ENCODE data around the gene SH3RF1.
"Not testable (repeated sequence)": the region's sequence is repeated elsewhere in the genome, so short reads cannot be mapped to it uniquely, and the experiment has no call there.

SH3RF1 gene

DNA sequence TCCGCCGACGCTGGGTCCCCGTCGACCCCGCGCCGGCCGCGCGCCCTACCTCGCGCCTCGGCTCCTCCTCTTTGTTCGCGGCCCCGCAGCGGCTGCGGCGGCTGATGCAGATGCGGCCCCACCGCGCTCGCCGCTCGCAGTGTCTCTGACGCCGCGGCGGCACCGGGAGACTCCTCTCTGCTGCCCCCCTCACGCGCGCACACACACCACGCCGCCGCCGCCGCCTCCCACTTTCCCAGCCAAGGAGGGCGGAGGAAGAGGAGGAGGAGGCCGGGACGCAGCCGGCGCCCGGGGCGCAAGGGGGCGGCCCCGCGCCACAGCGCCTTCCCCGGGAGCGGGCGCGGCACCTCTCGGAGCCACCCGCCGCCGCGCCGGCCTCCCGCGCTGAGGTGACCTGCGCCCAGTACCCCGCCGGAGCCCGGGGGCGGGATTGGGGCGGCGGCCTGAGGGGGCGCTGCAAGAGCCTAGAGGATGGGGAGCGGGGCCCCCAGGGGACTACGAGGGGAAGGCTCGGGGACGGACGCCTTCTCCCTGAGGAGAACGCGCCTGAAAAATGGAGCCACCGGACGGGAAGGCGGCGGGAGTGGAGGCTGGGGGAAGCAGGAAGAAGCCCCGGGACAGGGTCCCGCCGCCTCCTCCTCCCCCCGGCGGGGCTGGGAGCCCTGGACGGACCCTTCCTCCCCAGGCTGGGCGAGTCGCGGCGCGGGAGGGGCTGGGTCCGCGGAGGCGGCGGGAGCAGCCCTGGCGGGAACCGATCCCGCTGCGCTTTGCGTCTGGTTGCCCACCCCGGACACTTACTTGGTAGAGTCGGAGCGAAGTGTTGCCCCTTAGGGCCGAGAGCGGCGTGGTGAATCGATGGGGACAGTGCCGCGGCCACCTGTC lies at the start of gene SH3RF1:
Gene SH3RF1 (minus strand): TSS at position 147 of the 882 bp plus-strand sequence. CDS start 1,744 bp downstream, outside the sequence.
- DNase-seq (ENCODE audit: low read depth in 2 of 2, low spot score in 1 of 2), result no peak

DNA sequence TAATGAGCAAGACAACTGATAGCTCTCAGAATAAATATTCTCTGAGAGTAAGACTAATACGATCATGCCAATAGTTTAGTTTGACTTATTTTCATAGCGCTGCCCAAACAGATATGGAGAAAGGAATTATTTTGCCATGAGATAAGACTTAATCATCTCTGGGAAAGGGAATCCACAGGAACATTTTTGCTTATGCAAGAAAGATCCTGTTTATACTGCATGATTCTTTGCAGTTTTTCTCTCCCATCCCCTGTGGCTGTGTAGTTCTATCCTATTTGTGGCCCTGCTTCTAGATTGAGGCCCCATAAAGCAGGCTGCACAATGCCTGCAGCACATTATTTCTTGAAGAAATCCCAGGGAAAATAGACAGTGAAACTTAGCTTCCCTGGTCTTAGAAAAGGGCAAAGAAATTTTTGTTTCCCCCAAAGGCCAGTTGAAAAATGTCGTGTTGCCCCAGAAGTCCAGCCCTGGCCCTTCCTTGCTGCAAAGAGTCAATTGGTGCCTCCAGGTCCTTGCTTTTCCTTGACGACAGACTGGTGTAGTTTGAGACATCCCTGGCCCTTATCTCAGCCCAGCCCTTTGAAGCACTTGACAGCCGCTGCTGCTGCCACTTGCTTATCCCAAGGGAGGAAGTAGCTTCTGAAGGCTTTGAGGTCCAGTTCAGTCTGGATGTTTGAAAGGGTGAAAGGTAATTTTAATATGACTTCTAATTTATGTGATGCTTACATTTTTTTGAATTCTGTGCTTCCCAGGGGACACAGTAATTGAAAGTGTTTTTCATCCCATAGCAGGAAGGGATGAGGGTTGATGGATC lies 45.0 kb upstream of the SH3RF1 start:
- DNase-seq (ENCODE audit: low read depth in 2 of 2, low spot score in 1 of 2), result no peak

DNA sequence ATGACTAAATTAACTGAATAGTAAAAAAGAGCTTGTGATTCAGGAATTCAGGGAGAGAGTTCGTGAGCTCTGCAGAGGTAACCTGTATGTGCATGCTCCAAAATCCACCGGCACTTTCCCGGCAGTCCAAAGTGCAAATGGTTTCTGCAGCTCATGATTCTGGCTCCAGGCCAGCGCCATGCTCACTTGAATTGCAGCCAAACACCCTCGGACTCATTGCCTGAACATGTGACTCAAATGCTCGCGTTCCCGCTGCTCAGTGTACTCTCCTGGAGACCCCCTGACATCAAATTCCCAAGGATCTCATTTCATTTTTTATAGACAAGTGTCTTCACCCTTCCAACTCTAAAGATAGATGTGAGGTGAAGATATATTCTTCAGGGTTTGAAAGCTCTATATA lies 44.1 kb upstream of the SH3RF1 start:
- DNase-seq (ENCODE audit: low read depth in 2 of 2, low spot score in 1 of 2), result no peak

DNA sequence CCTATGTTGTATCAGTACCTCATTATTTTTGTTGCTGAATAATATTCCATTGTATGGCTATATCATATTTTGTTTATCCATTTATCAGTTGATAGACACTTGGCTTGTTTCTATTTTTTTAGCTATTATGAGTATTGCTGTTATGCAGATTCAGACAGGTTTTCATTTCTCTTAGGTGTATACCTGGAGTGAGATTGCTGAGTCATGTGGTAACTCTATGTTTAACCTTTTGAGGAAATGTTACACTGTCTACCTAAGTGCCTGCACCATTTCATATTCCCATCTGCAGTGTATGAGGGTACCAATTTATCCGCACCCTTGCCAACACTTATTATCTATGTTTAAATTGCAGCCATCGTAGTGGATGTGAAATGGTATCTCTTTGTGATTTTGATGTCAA lies 43.0 kb upstream of the SH3RF1 start:
- no peak for DNase-seq (ENCODE audit: low read depth in 2 of 2, low spot score in 1 of 2)

DNA sequence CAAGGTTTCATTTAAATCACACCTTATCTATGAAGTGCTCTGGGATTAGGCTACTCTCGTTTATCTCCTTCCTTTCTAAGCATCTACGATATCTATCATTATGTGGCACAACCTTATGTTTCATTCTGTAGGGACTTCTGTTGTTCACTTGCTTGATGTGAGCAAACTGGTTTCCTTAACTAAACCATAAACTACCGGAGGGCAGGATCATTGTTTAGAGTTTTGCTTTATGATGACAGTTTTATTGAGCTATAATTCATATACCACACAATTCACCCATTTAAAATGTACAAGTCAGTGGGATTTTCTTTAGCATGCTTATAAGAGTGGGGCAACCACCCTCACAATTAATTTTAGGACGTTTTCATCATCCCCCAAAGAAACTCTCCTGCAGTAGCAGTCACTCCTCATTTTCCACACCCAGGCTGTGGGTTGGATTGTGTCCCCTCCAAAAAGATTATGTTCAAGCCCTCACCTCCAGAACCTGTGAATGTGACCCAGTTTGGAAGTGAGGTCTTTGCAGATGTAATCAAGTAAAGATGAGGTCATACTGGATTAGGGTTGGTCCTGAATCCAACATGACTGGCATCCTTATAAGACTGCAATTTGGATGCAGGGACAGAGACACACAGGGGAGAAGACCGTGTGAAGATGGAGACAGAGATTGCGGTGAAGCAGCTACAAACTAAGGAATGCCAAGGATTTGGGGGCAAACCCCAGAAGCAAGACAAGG lies 42.1 kb upstream of the SH3RF1 start:
- DNase-seq (ENCODE audit: low read depth in 2 of 2, low spot score in 1 of 2), result no peak

DNA sequence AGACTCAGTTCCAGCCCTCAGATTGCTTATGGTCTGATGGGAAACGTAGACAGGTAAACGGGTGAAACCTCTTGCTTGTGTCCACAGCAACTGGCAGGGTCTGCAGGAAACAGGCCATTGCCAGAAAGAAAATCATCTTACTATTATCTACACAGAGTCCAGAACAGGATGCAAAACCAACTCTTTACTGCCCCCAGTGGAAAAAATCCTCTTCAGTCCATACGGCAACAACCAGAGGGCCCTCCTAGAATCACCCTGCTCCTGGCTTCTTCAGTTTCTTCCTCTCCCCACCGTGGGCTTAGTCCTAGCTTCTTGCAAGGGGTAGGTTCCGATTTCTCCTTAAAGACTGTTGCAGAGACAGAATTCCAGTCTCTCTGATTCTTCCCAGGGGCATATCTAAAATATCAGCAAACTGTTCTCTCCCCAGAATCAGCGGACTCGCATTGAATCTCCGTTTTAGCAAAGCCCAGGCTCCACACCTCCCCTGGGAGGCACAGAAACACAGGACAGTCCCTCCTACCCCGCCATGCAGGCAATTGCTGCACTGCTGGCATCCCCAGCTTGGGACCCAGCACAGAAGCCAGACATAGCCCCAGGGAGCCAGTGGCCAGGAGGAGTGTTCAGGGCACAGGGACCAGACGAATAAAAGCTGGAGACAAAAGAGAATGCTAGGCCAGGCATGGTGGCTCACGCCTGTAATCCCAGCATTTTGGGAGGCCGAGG lies 41.0 kb upstream of the SH3RF1 start:
- no peak for DNase-seq (ENCODE audit: low read depth in 2 of 2, low spot score in 1 of 2)

DNA sequence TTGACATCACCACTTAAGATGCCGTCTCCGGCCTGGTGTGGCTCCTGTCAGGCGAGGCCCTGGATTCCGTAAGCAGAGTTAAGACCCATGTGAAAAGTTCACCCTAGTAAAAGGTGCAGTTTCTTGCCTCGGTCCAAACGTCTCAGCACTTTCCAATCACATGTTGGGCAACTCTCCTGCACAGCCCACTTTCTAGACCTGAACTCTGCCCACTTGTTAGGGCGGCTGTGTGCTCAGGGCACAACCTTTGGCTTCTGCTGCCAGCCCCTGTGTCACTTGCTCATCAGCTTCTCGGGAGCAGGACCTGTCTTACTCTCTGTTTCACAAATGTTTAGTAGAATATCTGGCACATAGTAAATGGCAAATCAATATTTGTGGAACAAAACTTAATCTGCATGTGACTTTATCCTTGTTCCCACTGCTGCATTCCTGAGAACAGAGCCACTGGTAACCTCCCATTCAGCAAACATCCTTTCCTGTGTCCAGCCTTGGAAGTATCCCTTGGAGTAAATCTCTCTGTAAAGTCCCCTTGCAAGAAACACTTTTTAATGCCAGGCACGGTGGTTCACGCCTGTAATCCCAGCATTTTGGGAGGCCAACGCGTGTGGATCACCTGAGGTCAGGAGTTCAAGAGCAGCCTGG lies 38.7 kb upstream of the SH3RF1 start:
- DNase-seq (ENCODE audit: low read depth in 2 of 2, low spot score in 1 of 2), result no peak

- no peak for DNase-seq (ENCODE audit: low read depth in 2 of 2, low spot score in 1 of 2)
Measured at GRCh38 chr4:169307576-169307975, 36.8 kb upstream of the SH3RF1 start.

GRCh38 chr4:169305651-169306050 lies 34.9 kb upstream of the SH3RF1 start:
- no peak for DNase-seq (ENCODE audit: low read depth in 2 of 2, low spot score in 1 of 2)

DNA sequence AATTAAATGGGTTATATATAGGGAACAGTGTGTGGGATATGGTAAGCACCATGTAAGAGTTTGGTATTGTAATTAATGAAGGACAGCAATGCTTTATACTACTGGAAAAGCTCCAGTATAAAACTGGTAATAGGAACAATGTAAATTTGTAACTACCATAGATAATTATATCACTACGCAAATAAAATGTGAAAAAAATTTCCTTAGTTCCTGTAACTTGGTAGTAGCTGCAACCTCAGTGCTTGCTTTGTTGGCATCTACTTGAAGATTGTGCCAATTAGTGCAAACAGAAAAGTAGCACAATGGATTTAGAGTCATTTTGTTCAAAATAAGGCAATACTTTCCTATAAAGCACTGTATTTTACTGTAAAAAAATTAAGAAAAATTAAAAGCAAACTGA lies 34.4 kb upstream of the SH3RF1 start:
- no peak for DNase-seq (ENCODE audit: low read depth in 2 of 2, low spot score in 1 of 2)

DNA sequence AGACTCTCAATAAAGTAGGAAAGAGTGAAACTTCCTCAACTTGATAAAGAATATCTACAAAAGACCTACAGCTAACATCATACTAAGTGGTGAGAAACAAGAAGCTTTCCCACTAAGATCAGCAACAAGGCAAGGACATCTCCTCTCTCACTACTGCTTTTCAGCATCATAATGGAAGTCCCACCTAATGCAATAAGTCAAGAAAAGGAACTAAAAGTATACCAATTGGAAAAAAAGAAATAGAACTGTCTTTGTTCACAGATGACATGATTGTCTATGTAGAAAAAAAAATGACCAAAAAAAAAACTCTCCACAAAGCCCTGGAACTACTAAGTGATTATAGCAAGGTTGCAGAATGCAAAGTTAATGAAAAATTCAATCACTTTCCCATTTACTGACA lies 25.1 kb upstream of the SH3RF1 start:
- DNase-seq (ENCODE audit: low read depth in 2 of 2, low spot score in 1 of 2), result no peak

DNA sequence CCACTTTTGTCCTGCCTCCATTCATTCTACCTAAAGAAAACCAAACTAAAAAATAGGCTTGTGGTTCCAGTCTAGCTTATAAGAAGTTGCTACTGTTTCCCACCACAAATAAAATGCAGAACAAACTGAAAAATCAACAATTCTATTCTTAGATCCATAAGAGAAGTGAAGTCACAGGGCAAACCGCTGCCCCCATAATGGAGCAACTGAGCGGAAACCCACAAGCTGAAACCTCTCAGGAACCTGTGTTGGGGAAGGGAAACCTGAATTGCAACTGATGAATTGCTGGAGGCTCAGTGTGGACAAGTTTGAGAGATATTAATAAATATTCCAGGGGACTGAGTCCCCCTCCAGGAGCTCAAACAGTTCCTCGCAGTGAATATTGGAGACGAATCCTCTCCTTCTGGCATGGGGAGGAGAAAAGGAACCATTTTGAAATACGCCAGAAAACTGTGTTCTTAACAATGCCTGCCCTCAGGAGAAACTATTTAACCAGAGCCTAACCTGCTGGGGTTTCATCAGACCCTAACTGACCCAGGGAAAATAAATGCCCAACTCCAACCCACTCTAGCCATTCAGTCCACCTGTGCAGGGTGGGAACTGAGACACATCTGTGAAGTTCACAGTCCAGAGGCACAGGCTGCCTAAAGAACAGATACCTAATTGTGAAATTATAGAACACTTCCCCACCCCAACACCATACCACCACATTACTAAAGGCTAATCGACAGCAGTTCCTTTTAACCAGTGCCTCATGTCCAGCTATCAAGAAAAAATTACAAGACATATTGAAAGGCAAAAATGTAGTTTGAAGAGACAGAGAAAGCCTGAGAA lies 22.8 kb upstream of the SH3RF1 start:
- no peak for DNase-seq (ENCODE audit: low read depth in 2 of 2, low spot score in 1 of 2)

GRCh38 chr4:169287983-169288382 lies 17.2 kb upstream of the SH3RF1 start:
- not testable (repeated sequence) for DNase-seq (ENCODE audit: low read depth in 2 of 2, low spot score in 1 of 2)

GRCh38 chr4:169286562-169287301 lies 16.0 kb upstream of the SH3RF1 start:
- DNase-seq (ENCODE audit: low read depth in 2 of 2, low spot score in 1 of 2), result no peak

GRCh38 chr4:169283114-169283509 lies 12.4 kb upstream of the SH3RF1 start:
- no peak for DNase-seq (ENCODE audit: low read depth in 2 of 2, low spot score in 1 of 2)

- DNase-seq (ENCODE audit: low read depth in 2 of 2, low spot score in 1 of 2), result no peak
Measured at GRCh38 chr4:169282429-169283113, 11.8 kb upstream of the SH3RF1 start.

GRCh38 chr4:169279108-169279507 lies 8.4 kb upstream of the SH3RF1 start:
- DNase-seq (ENCODE audit: low read depth in 2 of 2, low spot score in 1 of 2), result no peak

GRCh38 chr4:169278624-169279023 lies 7.9 kb upstream of the SH3RF1 start:
- no peak for DNase-seq (ENCODE audit: low read depth in 2 of 2, low spot score in 1 of 2)

Measured in stimulated activated CD8-positive, alpha-beta memory T cell treated with anti-CD3 and anti-CD28 coated beads, Interleukin-4, amount 100 ng/mL, for 1 hour (primary cell).